Endothelial cell of umbilical vein (primary cell): Measurements from ENCODE around the gene MOCS2. TPM values are rescaled to one million over a fixed set of nuclear protein-coding genes. Genes with fewer than 3 reads are reported as not detected.

Source experiments
- BruUV-seq: library from RNA; stranded (reverse); fragments of 400-500 nt; replicated peaks from 2 replicates; lab custom pipeline; 2021; lab: Mats Ljungman, UMichigan
- CTCF ChIA-PET: fragments of 300-600, 350-600 bp; sonication (Branson Sonifier 250); formaldehyde crosslinking; loops from one replicate; lab custom pipeline; 2021; ENCODE audit warnings: antibody characterized with exemption, inconsistent platforms; lab: Charles Lee
- POLR2A ChIA-PET: fragments of 300-600, 350-600 bp; sonication (Branson Sonifier 250); formaldehyde crosslinking; loops from one replicate; lab custom pipeline; 2021; ENCODE audit warnings: antibody characterized with exemption, inconsistent platforms; lab: Charles Lee
- DNase-seq: peaks from one replicate; pipeline ENCODE4 v3.0.0-alpha.2; 2011; ENCODE audit warnings: low read depth, low spot score
- FAIRE-seq: peaks from 2 replicates; lab custom pipeline; 2011; peaks lifted over from hg19 to GRCh38; lab: Jason Lieb, UNC
- H2AFZ ChIP-seq: 2 replicates; pipeline ENCODE4 v1.6.0; 2012; ENCODE audit warnings: low read depth, low read length, control low read depth, inconsistent platforms
- H3K27ac ChIP-seq: 2 replicates; pipeline ENCODE4 v1.5.1; 2011; ENCODE audit warnings: low read depth, mild to moderate bottlenecking, control low read depth, low read length, moderate library complexity; ENCODE audit not compliant: insufficient read depth
- H3K27me3 ChIP-seq, 2 experiments: 2 replicates each; pipeline versions ENCODE4 v1.6.0 to v1.6.1; 2011; ENCODE audit warnings: low read length in 2 of 2, mixed read lengths in 1 of 2; ENCODE audit not compliant: control insufficient read depth in 2 of 2, insufficient read depth in 2 of 2
- H3K36me3 ChIP-seq, 2 experiments: 2 replicates in 1 of 2; 3 replicates in 1 of 2; pipeline ENCODE4 v1.5.1; 2011; ENCODE audit warnings: low read length in 2 of 2, mild to moderate bottlenecking in 1 of 2, moderate library complexity in 1 of 2; ENCODE audit not compliant: control insufficient read depth in 2 of 2, insufficient read depth in 2 of 2; ENCODE audit errors: extremely low read depth in 1 of 2
- H3K4me1 ChIP-seq: 3 replicates; pipeline ENCODE4 v1.5.1; 2011; ENCODE audit warnings: mild to moderate bottlenecking, low read length; ENCODE audit not compliant: control insufficient read depth, insufficient read depth; ENCODE audit errors: extremely low read depth
- H3K4me2 ChIP-seq: 2 replicates; pipeline ENCODE4 v1.6.1; 2011; ENCODE audit warnings: low read length, control low read depth, mixed read lengths; ENCODE audit not compliant: insufficient read depth
- H3K4me3 ChIP-seq, 3 experiments: fragments of 200-600 bp in 1 of 3; sonication (generic), shearing (Covaris generic) in 1 of 3; replicated peaks in 1 of 3; 2 replicates each; pipeline ENCODE4 v1.5.1; 2011 to 2016; ENCODE audit warnings: control low read depth in 3 of 3, low read length in 3 of 3, mild to moderate bottlenecking in 2 of 3, inconsistent platforms in 1 of 3, low read depth in 1 of 3, moderate library complexity in 1 of 3; ENCODE audit not compliant: insufficient read depth in 1 of 3
- H3K79me2 ChIP-seq: 2 replicates; pipeline ENCODE4 v1.6.0; 2012; ENCODE audit warnings: low read length, inconsistent platforms; ENCODE audit not compliant: control insufficient read depth, insufficient read depth
- H3K9ac ChIP-seq: replicated peaks from 2 replicates; pipeline ENCODE3; 2011; ENCODE audit warnings: low read length, control low read depth; ENCODE audit not compliant: insufficient read depth; ENCODE audit errors: extremely low read depth
- H3K9me1 ChIP-seq: replicated peaks from 3 replicates; pipeline ENCODE4 v1.6.0; 2011; ENCODE audit warnings: mild to moderate bottlenecking, low read length; ENCODE audit not compliant: control insufficient read depth, insufficient read depth; ENCODE audit errors: extremely low read depth
- H3K9me3 ChIP-seq: replicated peaks from 2 replicates; pipeline ENCODE4 v1.5.1; 2012; ENCODE audit warnings: low read length, inconsistent platforms; ENCODE audit not compliant: control insufficient read depth, insufficient read depth
- H4K20me1 ChIP-seq: replicated peaks from 2 replicates; pipeline ENCODE3; 2011; ENCODE audit warnings: mild to moderate bottlenecking, low read length; ENCODE audit not compliant: control insufficient read depth, insufficient read depth; ENCODE audit errors: extremely low read depth
- EZH2 ChIP-seq: IDR thresholded peaks from 2 replicates; pipeline ENCODE4 v1.6.1; 2012; ENCODE audit warnings: borderline replicate concordance, low read depth, mild to moderate bottlenecking, moderate library complexity, low read length, inconsistent platforms; ENCODE audit not compliant: severe bottlenecking
- FOS ChIP-seq: IDR thresholded peaks from 2 replicates; pipeline ENCODE4 v1.6.1; 2011; ENCODE audit warnings: mild to moderate bottlenecking, low read length, moderate library complexity, borderline replicate concordance; ENCODE audit not compliant: insufficient read depth
- GATA2 ChIP-seq: IDR thresholded peaks from 2 replicates; pipeline ENCODE4 v1.7.0; 2011; ENCODE audit warnings: low read depth, mild to moderate bottlenecking, moderate library complexity, mixed read lengths, low read length; ENCODE audit not compliant: insufficient read length, insufficient read depth
- JUN ChIP-seq: IDR thresholded peaks from 2 replicates; pipeline ENCODE4 v1.6.1; 2011; ENCODE audit warnings: borderline replicate concordance, low read depth; ENCODE audit not compliant: insufficient read length, insufficient read depth
- MYC ChIP-seq: IDR thresholded peaks from one replicate; pipeline ENCODE4 v1.6.1; 2011; ENCODE audit warnings: mild to moderate bottlenecking, low read depth, low read length
- POLR2A ChIP-seq: IDR thresholded peaks from 2 replicates; pipeline ENCODE4 v1.6.1; 2012; ENCODE audit warnings: low read depth, mild to moderate bottlenecking, control low read depth, low read length
- POLR2AphosphoS5 ChIP-seq: IDR thresholded peaks from 2 replicates; pipeline ENCODE4 v1.6.1; 2012; ENCODE audit warnings: low read depth, mild to moderate bottlenecking, control low read depth, low read length, moderate library complexity; ENCODE audit not compliant: insufficient read depth
- dilution Hi-C: fragments of 300-500 bp; cut with MboI; formaldehyde crosslinking; loops from one replicate; pipeline ENCODE4 v1.15.0; 2019; ENCODE audit warnings: low sequenced_read_pairs; ENCODE audit not compliant: extremely low pct_ligation_motif_present
- intact Hi-C: fragments of 100-400 bp; cut with micrococcal nuclease; formaldehyde crosslinking; loops from one replicate; pipeline ENCODE4 v1.10.0; 2022
- polyA plus RNA-seq, 4 experiments: library from polyadenylated mRNA; depleted of rRNA in 3 of 4; stranded (reverse) in 3 of 4; unstranded in 1 of 4; fragments of >200 nt; gene quantifications; 2 replicates each; pipeline versions ENCODE4 v1.2.1 to v1.2.3, GENCODE V29; 2011 to 2012; ENCODE audit warnings: missing spikeins in 1 of 4
- total RNA-seq: library from RNA; stranded (reverse); gene quantifications from 2 replicates; pipeline ENCODE4 v1.2.3, GENCODE V29; 2021
- TF ChIP-seq, protein P1 (sequence below): IDR thresholded peaks from 2 replicates; pipeline ENCODE4 v1.6.1; 2011; ENCODE audit not compliant: insufficient read depth, insufficient read length
- TF ChIP-seq, protein P2 (sequence below), 2 donors: IDR thresholded peaks; 1 replicate in 1 of 2; 2 replicates in 1 of 2; pipeline ENCODE4 v1.5.1; 2011; ENCODE audit warnings: low read length in 2 of 2, mild to moderate bottlenecking in 2 of 2, moderate library complexity in 2 of 2, control low read depth in 1 of 2, inconsistent platforms in 1 of 2, low read depth in 1 of 2; ENCODE audit not compliant: insufficient read depth in 1 of 2; ENCODE audit errors: extremely low read depth in 1 of 2

Gene MOCS2
- total and polyA plus RNA-seq, 2 donors (not counting 3 experiments of a cell fraction or from before 2014, with no cell fraction given): 14.3 to 31.5 TPM

DNA sequence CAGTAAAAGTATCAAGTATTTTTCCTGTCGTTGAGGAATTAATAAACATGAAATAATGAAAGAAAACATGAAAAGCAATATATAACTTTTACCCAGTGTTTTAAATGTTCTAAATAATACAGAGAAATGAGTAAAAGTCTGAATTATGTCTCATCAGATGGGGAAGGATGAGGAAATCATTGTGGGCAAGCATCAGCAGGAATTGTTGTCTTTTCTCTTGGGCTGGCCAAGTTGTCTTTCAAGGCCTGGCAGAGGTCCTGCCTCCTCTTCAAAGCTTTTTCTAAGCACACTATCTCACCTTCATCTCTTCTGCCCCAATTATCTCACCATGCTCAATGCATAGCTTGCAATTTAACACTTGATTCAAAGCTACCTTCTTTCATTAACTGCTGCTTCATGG is 41.9 kb downstream of the MOCS2 start:
- DNase-seq: no peak
- Histone ChIP-seq H3K9me3 (no peaks in the 10 kb centered on the region), H3K27ac (peak overlapping the region; percentile 21), H3K36me3 (peaks cover 4 to 25% of the 10 kb centered on the region in 2 experiments), H3K27me3 (no peaks in the 10 kb centered on the region), H3K9ac (no peak overlapping the region), H3K4me2 (no peak overlapping the region), H4K20me1 (no peaks in the 10 kb centered on the region), H3K79me2 (no peaks in the 10 kb centered on the region), H3K9me1 (no peaks in the 10 kb centered on the region), H3K4me3 (no peak overlapping the region), H2AFZ (no peak overlapping the region), H3K4me1 (peaks cover 30% of the 10 kb centered on the region)
- TF ChIP-seq FOS (no peak), MYC (no peak), JUN (no peak), POLR2AphosphoS5 (no peak), POLR2A (no peak), GATA2 (no peak), EZH2 (no peak)
- TF ChIP-seq, protein P1, sequence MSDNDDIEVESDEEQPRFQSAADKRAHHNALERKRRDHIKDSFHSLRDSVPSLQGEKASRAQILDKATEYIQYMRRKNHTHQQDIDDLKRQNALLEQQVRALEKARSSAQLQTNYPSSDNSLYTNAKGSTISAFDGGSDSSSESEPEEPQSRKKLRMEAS: no peak
- TF ChIP-seq, protein P2, sequence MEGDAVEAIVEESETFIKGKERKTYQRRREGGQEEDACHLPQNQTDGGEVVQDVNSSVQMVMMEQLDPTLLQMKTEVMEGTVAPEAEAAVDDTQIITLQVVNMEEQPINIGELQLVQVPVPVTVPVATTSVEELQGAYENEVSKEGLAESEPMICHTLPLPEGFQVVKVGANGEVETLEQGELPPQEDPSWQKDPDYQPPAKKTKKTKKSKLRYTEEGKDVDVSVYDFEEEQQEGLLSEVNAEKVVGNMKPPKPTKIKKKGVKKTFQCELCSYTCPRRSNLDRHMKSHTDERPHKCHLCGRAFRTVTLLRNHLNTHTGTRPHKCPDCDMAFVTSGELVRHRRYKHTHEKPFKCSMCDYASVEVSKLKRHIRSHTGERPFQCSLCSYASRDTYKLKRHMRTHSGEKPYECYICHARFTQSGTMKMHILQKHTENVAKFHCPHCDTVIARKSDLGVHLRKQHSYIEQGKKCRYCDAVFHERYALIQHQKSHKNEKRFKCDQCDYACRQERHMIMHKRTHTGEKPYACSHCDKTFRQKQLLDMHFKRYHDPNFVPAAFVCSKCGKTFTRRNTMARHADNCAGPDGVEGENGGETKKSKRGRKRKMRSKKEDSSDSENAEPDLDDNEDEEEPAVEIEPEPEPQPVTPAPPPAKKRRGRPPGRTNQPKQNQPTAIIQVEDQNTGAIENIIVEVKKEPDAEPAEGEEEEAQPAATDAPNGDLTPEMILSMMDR (IDR thresholded peaks at IDR 0.05; ENCODE audit: extremely low read depth in 1 of 2, insufficient read depth in 1 of 2, low read depth in 1 of 2, low read length in 2 of 2): no peak
- POLR2A ChIA-PET: no interaction called here
- dilution Hi-C loops (no loop called here), intact Hi-C loops (no loop called here)
- CTCF ChIA-PET: interaction anchor here (1.4 to 4.8 kb wide), 4 partner anchors 10 to 124 kb away, joined by 5 to 50 read pairs (median 10); no protein-coding TSS in a partner anchor
- no TSS peak for BruUV-seq
- no peak for FAIRE-seq
